Skeletal muscle tissue (tissue), 4 donors: ENCODE results near the gene MCTP1. TPM values are rescaled to one million over a fixed set of nuclear protein-coding genes. Genes with fewer than 3 reads are reported as not detected.
"Not testable (repeated sequence)": the region's sequence is repeated elsewhere in the genome, so short reads cannot be mapped to it uniquely, and the experiment has no call there.

ENCODE experiments used
- H3K27ac ChIP-seq: one replicate; pipeline ENCODE4 v1.7.0; 2013; ENCODE audit warnings: mild to moderate bottlenecking, low read depth, low read length, inconsistent platforms
- H3K27me3 ChIP-seq, 3 donors: one replicate each; pipeline ENCODE4 v1.7.0; 2013; ENCODE audit warnings: low read length in 3 of 3; ENCODE audit not compliant: control insufficient read depth in 3 of 3, insufficient read depth in 3 of 3
- H3K36me3 ChIP-seq, 3 donors: one replicate each; pipeline ENCODE4 v1.7.0; 2013; ENCODE audit warnings: low read length in 3 of 3; ENCODE audit not compliant: control insufficient read depth in 3 of 3, insufficient read depth in 3 of 3
- H3K4me1 ChIP-seq, 3 donors: one replicate each; pipeline ENCODE4 v1.7.0; 2013; ENCODE audit warnings: low read length in 3 of 3, mild to moderate bottlenecking in 3 of 3; ENCODE audit not compliant: control insufficient read depth in 3 of 3, insufficient read depth in 3 of 3
- H3K4me3 ChIP-seq, 3 donors: one replicate each; pipeline ENCODE4 v1.7.0; 2013; ENCODE audit warnings: low read length in 3 of 3
- H3K9ac ChIP-seq, 3 donors: one replicate each; pipeline ENCODE4 v1.7.0; 2013; ENCODE audit warnings: low read length in 3 of 3, mild to moderate bottlenecking in 3 of 3, moderate library complexity in 2 of 3, low read depth in 1 of 3
- H3K9me3 ChIP-seq, 3 donors: one replicate each; pipeline ENCODE4 v1.7.0; 2013; ENCODE audit warnings: low read length in 3 of 3; ENCODE audit not compliant: control insufficient read depth in 3 of 3
- total RNA-seq: library from RNA; depleted of rRNA; stranded (reverse); fragments of >200 nt; gene quantifications from one replicate; pipeline ENCODE4 v1.2.3, GENCODE V29; 2014
- donor health status: Osteomylitis.

MCTP1 gene
- total RNA-seq, 1 donor from 2014 or later = 20.4 TPM

GRCh38 chr5:94969174-94969573 lies 315.7 kb downstream of the MCTP1 start:
- Histone ChIP-seq H3K36me3 (no peaks in the 10 kb centered on the region), H3K9ac (no peak overlapping the region), H3K4me3 (no peak overlapping the region), H3K9me3 (no peaks in the 10 kb centered on the region), H3K27me3 (no peaks in the 10 kb centered on the region), H3K4me1 (no peaks in the 10 kb centered on the region), H3K27ac (no peak overlapping the region)

GRCh38 chr5:94968507-94969095 lies 316.3 kb downstream of the MCTP1 start:
- no peak overlapping the region for H3K9ac ChIP-seq
- H3K4me1 ChIP-seq = no peaks in the 10 kb centered on the region

DNA sequence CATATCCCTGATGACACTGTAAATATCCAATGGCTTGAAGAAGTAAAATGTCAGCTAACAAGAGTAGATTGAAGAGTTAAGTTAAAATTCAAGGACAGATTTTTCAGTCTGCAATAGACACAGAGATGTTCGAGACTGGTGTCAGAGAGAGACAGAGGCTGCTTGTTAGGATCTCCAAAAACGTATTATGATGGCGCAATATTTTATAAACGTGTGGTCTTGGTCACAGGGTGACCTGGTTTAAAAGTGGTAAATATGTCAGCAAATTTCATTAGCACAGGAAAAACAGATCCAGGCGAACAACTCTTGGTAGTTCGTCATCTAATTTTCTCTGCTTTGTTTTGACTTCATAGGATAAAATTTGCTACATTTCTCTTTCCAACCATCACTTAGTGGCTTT lies 317.4 kb downstream of the MCTP1 start:
- H3K9ac ChIP-seq = no peak overlapping the region
- H3K4me3 ChIP-seq = no peak overlapping the region
- no peaks in the 10 kb centered on the region for H3K27me3 ChIP-seq
- no peaks in the 10 kb centered on the region for H3K36me3 ChIP-seq
- H3K9me3 ChIP-seq = no peaks in the 10 kb centered on the region
- no peaks in the 10 kb centered on the region for H3K4me1 ChIP-seq
- no peak overlapping the region for H3K27ac ChIP-seq

More at GRCh38 chr5:94968507-94969095, 316.3 kb downstream of the MCTP1 start:
- H3K9me3 ChIP-seq = no peaks in the 10 kb centered on the region
- no peak overlapping the region for H3K4me3 ChIP-seq
- no peaks in the 10 kb centered on the region for H3K27me3 ChIP-seq
- no peak overlapping the region for H3K27ac ChIP-seq
- no peaks in the 10 kb centered on the region for H3K36me3 ChIP-seq

GRCh38 chr5:94959279-94959678 lies 325.6 kb downstream of the MCTP1 start:
- not testable (repeated sequence) for H3K4me1 ChIP-seq, H3K36me3 ChIP-seq, H3K27ac ChIP-seq, H3K27me3 ChIP-seq, H3K4me3 ChIP-seq, H3K9ac ChIP-seq, H3K9me3 ChIP-seq

DNA sequence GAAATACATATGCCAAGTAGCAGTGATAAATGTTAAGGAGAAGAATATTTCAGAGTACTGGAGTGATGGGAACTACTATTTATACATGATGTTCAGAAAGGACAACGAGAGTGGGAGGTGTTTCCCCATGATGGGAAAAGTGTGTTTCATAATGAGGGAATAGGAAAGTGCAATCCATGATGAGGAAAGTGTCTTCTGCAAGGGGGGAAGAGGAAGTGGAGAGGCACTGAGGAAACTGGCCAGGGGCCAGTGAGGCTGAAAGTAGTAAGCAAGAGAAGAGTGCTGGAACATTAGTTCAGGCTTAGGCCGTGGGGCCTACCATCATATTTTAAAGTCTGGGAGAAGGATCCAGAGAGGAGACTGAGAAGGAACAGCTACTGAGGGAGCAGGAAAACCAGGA lies 339.2 kb downstream of the MCTP1 start:
- Histone ChIP-seq H3K27ac (no peak overlapping the region), H3K36me3 (no peaks in the 10 kb centered on the region), H3K9me3 (no peaks in the 10 kb centered on the region), H3K4me3 (no peak overlapping the region), H3K9ac (no peak overlapping the region), H3K27me3 (no peaks in the 10 kb centered on the region), H3K4me1 (no peaks in the 10 kb centered on the region)

- Histone ChIP-seq H3K27ac (no peak overlapping the region), H3K4me3 (no peak overlapping the region)
These were observed 340.7 kb downstream of the MCTP1 start for GRCh38 chr5:94944160-94944559.

GRCh38 chr5:94941122-94941755 lies 343.7 kb downstream of the MCTP1 start:
- no peak overlapping the region for H3K27ac ChIP-seq
- no peaks in the 10 kb centered on the region for H3K36me3 ChIP-seq
- H3K27me3 ChIP-seq = no peaks in the 10 kb centered on the region
- H3K4me3 ChIP-seq = no peak overlapping the region
- H3K9me3 ChIP-seq = no peaks in the 10 kb centered on the region
- H3K4me1 ChIP-seq = no peaks in the 10 kb centered on the region
- no peak overlapping the region for H3K9ac ChIP-seq

More at GRCh38 chr5:94944160-94944559, 340.7 kb downstream of the MCTP1 start:
- Histone ChIP-seq H3K4me1 (no peaks in the 10 kb centered on the region), H3K36me3 (no peaks in the 10 kb centered on the region), H3K27me3 (no peaks in the 10 kb centered on the region), H3K9ac (no peak overlapping the region), H3K9me3 (no peaks in the 10 kb centered on the region)

GRCh38 chr5:94932259-94932658 lies 352.6 kb downstream of the MCTP1 start:
- Histone ChIP-seq H3K9ac (no peak overlapping the region), H3K36me3 (no peaks in the 10 kb centered on the region), H3K4me1 (no peaks in the 10 kb centered on the region), H3K9me3 (no peaks in the 10 kb centered on the region), H3K27ac (no peak overlapping the region), H3K27me3 (no peaks in the 10 kb centered on the region), H3K4me3 (no peak overlapping the region)

- no peaks in the 10 kb centered on the region for H3K27me3 ChIP-seq
- no peak overlapping the region for H3K27ac ChIP-seq
These were observed 356.0 kb downstream of the MCTP1 start for GRCh38 chr5:94928891-94929290.

GRCh38 chr5:94920570-94920969 lies 364.3 kb downstream of the MCTP1 start:
- Histone ChIP-seq H3K9me3 (no peaks in the 10 kb centered on the region), H3K27ac (no peak overlapping the region), H3K36me3 (no peaks in the 10 kb centered on the region), H3K4me1 (no peaks in the 10 kb centered on the region), H3K4me3 (no peak overlapping the region), H3K9ac (no peak overlapping the region), H3K27me3 (no peaks in the 10 kb centered on the region)

More at GRCh38 chr5:94928891-94929290, 356.0 kb downstream of the MCTP1 start:
- Histone ChIP-seq H3K9me3 (no peaks in the 10 kb centered on the region), H3K4me3 (no peak overlapping the region), H3K4me1 (no peaks in the 10 kb centered on the region), H3K9ac (no peak overlapping the region), H3K36me3 (no peaks in the 10 kb centered on the region)
